ENCODE data around the gene TACC2. TPM values are rescaled to one million over a fixed set of nuclear protein-coding genes. Genes with fewer than 3 reads are reported as not detected.
"Not testable (repeated sequence)": the region's sequence is repeated elsewhere in the genome, so short reads cannot be mapped to it uniquely, and the experiment has no call there.

Gene TACC2
- total RNA-seq, 1 donor from 2014 or later: 13.4 TPM

DNA sequence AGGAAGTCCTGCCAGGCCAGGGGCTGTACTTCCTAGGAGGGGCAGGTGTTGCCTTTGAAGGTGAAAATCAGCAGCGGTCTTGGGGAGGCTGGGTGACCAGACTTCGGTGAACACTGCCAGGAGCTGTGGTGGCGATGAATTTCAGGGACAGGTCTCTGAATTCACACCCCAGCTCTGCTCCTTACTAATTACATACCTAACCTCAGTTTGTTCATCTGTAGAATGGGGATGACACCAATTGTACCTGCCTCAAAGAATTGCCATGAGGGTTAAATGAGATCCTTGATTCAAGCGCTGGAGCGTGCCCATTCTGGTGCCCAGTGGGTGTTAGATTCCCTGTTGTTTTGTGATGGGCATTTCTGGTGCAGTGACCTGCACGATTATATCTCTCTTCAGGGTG is 102.8 kb downstream of the TACC2 start:
- H3K4me3 ChIP-seq (ENCODE audit: low read depth, low read length): no peak overlapping the region
- no peaks in the 10 kb centered on the region for H3K27me3 ChIP-seq (ENCODE audit: control insufficient read depth, insufficient read depth, low read length)
- DNase-seq (ENCODE audit: low read depth): no peak
- TF ChIP-seq, protein P1, sequence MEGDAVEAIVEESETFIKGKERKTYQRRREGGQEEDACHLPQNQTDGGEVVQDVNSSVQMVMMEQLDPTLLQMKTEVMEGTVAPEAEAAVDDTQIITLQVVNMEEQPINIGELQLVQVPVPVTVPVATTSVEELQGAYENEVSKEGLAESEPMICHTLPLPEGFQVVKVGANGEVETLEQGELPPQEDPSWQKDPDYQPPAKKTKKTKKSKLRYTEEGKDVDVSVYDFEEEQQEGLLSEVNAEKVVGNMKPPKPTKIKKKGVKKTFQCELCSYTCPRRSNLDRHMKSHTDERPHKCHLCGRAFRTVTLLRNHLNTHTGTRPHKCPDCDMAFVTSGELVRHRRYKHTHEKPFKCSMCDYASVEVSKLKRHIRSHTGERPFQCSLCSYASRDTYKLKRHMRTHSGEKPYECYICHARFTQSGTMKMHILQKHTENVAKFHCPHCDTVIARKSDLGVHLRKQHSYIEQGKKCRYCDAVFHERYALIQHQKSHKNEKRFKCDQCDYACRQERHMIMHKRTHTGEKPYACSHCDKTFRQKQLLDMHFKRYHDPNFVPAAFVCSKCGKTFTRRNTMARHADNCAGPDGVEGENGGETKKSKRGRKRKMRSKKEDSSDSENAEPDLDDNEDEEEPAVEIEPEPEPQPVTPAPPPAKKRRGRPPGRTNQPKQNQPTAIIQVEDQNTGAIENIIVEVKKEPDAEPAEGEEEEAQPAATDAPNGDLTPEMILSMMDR (IDR thresholded peaks at IDR 0.05; ENCODE audit: insufficient read depth, low read length, severe bottlenecking): no peak
- H3K36me3 ChIP-seq (ENCODE audit: control insufficient read depth, insufficient read depth, low read length): peaks cover 4% of the 10 kb centered on the region
- peak; percentile 66 for FAIRE-seq

DNA sequence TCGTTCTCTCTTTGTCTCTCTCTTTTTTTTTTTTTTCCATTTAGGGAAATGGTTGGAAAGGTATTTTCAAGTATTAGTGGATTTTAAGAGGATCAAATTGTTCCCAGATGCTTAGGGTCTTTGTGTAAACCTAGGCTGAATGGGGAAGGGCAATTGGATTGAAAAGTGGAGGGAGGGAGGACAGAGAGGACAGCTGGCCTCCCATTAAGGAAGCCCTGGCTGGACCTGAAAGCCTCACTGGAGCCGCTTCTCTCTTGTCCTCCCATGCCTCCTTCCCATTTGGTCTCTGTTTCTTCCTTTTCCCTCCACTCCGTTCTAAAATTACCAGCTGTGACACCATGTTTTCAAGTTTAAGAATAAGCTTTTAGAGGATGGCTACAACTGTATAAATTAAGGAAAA is 104.1 kb downstream of the TACC2 start:
- FAIRE-seq (no peak), DNase-seq (ENCODE audit: low read depth) (no peak)
- Histone ChIP-seq H3K4me3 (ENCODE audit: low read depth, low read length) (no peak overlapping the region), H3K27me3 (ENCODE audit: control insufficient read depth, insufficient read depth, low read length) (no peaks in the 10 kb centered on the region), H3K36me3 (ENCODE audit: control insufficient read depth, insufficient read depth, low read length) (peaks cover 4% of the 10 kb centered on the region)
- TF ChIP-seq, protein P1 (IDR thresholded peaks at IDR 0.05; ENCODE audit: insufficient read depth, low read length, severe bottlenecking): no peak

DNA sequence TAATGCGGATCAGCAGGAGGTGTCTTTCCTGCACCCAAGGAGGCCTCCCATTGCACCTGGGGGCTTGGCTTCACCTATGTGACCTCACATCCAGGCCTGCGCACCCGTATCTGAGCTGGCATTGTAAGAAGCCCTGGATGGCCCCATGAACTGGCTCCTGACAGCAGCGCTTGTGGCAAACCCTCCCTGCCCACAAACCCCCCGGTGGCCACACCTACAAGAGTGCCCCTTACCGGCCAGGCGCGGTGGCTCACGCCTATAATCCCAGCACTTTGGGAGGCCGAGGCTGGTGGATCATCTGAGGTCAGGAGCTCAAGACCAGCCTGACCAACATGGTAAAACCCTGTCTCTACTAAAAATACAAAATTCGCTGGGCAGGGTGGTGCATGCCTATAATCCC is 107.2 kb downstream of the TACC2 start:
- DNase-seq (ENCODE audit: low read depth); FAIRE-seq; H3K4me3 ChIP-seq (ENCODE audit: low read depth, low read length); H3K36me3 ChIP-seq (ENCODE audit: control insufficient read depth, insufficient read depth, low read length); H3K27me3 ChIP-seq (ENCODE audit: control insufficient read depth, insufficient read depth, low read length): not testable (repeated sequence)

DNA sequence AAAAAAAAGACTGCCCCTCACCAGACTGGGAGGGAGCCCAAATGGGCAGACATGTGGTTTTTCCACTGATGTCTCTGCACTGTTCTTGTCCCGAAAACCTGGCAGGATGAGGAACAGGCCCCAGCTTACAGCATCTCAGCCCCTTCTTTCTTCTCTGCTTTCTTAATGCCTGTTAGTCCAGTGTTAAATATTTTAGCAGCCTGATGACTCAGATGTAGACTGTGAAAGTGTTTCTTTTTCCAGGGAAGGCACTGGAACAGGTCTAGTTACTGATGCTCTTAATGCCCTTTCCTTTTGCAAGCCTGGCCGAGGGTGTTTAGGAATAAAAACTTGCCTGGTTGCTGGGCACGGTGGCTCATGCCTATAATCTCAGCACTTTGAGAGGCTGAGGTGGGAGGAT is 107.7 kb downstream of the TACC2 start:
- TF ChIP-seq, protein P1 (IDR thresholded peaks at IDR 0.05; ENCODE audit: insufficient read depth, low read length, severe bottlenecking): no peak
- peaks cover 2% of the 10 kb centered on the region for H3K36me3 ChIP-seq (ENCODE audit: control insufficient read depth, insufficient read depth, low read length)
- no peak for FAIRE-seq
- no peaks in the 10 kb centered on the region for H3K27me3 ChIP-seq (ENCODE audit: control insufficient read depth, insufficient read depth, low read length)
- DNase-seq (ENCODE audit: low read depth): no peak
- H3K4me3 ChIP-seq (ENCODE audit: low read depth, low read length): no peak overlapping the region

DNA sequence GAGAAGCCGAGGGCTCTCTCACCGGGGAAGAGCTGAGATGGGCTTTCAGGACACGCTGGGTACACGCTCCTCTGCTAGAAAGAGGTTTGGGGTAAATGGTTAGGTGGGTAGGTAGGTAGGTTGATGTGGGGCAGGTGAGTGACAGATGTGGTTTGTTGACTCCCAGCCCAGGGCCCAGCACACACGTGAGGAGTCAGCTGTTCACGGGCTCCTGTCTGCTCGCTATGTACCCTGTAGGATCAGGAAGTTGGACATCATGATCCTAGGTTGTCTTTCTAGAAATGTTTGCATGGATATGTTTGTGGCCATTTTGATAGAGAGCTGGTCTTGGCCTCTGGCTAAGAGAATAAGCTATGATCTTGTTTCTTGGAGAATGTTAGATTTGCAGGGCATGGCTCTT is 109.0 kb downstream of the TACC2 start:
- DNase-seq (ENCODE audit: low read depth) (no peak), FAIRE-seq (no peak)
- H3K27me3 ChIP-seq (ENCODE audit: control insufficient read depth, insufficient read depth, low read length): no peaks in the 10 kb centered on the region
- H3K4me3 ChIP-seq (ENCODE audit: low read depth, low read length): no peak overlapping the region
- peaks cover 1% of the 10 kb centered on the region for H3K36me3 ChIP-seq (ENCODE audit: control insufficient read depth, insufficient read depth, low read length)
- TF ChIP-seq, protein P1 (IDR thresholded peaks at IDR 0.05; ENCODE audit: insufficient read depth, low read length, severe bottlenecking): no peak

DNA sequence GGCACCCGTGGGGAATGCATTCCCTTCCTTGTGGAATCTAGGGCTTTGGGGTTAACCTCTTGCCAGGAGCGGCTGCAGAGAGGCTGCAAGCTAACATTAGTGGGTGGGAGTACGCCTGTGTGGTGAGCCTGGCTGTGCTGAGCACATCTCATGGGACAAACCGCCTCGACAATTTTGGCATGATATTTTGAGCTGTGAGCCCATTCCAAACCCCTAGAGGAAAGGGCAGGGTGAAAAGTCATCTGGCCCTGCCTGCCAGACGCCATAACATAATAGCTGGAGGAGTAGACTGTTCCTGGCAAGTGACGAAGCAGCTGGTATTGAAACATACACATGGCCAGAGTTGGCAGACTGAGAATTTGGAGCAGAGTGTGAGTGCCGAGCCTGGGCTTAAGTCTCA is 110.0 kb downstream of the TACC2 start:
- peaks cover 1% of the 10 kb centered on the region for H3K36me3 ChIP-seq (ENCODE audit: control insufficient read depth, insufficient read depth, low read length)
- TF ChIP-seq, protein P1 (IDR thresholded peaks at IDR 0.05; ENCODE audit: insufficient read depth, low read length, severe bottlenecking): no peak
- FAIRE-seq: no peak
- no peaks in the 10 kb centered on the region for H3K27me3 ChIP-seq (ENCODE audit: control insufficient read depth, insufficient read depth, low read length)
- no peak overlapping the region for H3K4me3 ChIP-seq (ENCODE audit: low read depth, low read length)
- no peak for DNase-seq (ENCODE audit: low read depth)
